Body of pancreas (tissue), 4 donors: Measurements from ENCODE around the gene MYO18B.

Source experiments
- POLR2A ChIP-seq, 3 donors: fragments of 450-650 bp; IDR thresholded peaks; one replicate each; pipeline ENCODE4 v1.6.1; 2016; ENCODE audit warnings: antibody characterized with exemption in 3 of 3, mild to moderate bottlenecking in 2 of 3
- TF ChIP-seq, protein P1 (sequence below), 7 experiments: fragments of 450-650 bp in 4 of 7; fragments of 200-600 bp in 3 of 7; sonication (generic) in 3 of 7; IDR thresholded peaks; one replicate each; pipeline ENCODE4 v1.5.1; 2016 to 2019; ENCODE audit warnings: antibody characterized with exemption in 7 of 7

GRCh38 chr22:26056455-26057200, 314.6 kb downstream of the MYO18B start:
- no peak for TF ChIP-seq POLR2A (IDR thresholded peaks at IDR 0.05)
- TF ChIP-seq, protein P1, sequence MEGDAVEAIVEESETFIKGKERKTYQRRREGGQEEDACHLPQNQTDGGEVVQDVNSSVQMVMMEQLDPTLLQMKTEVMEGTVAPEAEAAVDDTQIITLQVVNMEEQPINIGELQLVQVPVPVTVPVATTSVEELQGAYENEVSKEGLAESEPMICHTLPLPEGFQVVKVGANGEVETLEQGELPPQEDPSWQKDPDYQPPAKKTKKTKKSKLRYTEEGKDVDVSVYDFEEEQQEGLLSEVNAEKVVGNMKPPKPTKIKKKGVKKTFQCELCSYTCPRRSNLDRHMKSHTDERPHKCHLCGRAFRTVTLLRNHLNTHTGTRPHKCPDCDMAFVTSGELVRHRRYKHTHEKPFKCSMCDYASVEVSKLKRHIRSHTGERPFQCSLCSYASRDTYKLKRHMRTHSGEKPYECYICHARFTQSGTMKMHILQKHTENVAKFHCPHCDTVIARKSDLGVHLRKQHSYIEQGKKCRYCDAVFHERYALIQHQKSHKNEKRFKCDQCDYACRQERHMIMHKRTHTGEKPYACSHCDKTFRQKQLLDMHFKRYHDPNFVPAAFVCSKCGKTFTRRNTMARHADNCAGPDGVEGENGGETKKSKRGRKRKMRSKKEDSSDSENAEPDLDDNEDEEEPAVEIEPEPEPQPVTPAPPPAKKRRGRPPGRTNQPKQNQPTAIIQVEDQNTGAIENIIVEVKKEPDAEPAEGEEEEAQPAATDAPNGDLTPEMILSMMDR (IDR thresholded peaks at IDR 0.05) = no peak
